ENCODE measurements around the gene ENGASE. TPM values are rescaled to one million over a fixed set of nuclear protein-coding genes. Genes with fewer than 3 reads are reported as not detected.

ENGASE gene
- total RNA-seq, 4 donors from 2014 or later = 29.9 to 64.8 (median 57.1) TPM

- no peak overlapping the region for H3K27ac ChIP-seq
- H3K27me3 ChIP-seq = no peaks in the 10 kb centered on the region
- H3K36me3 ChIP-seq = no peaks in the 10 kb centered on the region
- TF ChIP-seq POLR2A (IDR thresholded peaks at IDR 0.05) (no peak), CTCF (IDR thresholded peaks at IDR 0.05) (no peak), EP300 (IDR thresholded peaks at IDR 0.05) (no peak)
- DNase-seq (ENCODE audit: low spot score in 2 of 2) = no peak
- H3K9me3 ChIP-seq = no peaks in the 10 kb centered on the region
- 92 to 94% methylated on average over 11 of the region's 11 CpGs for WGBS, 2 donors
- peaks cover 0 to 42% (median 3%) of the 10 kb centered on the region in 4 donors for H3K4me1 ChIP-seq
- H3K4me3 ChIP-seq = no peak overlapping the region
Observed at GRCh38 chr17:79044462-79044861, 30.2 kb upstream of the ENGASE start.

GRCh38 chr17:79045001-79045729, 29.5 kb upstream of the ENGASE start:
- Histone ChIP-seq H3K27me3 (no peaks in the 10 kb centered on the region), H3K4me1 (peaks cover 0 to 41% (median 3%) of the 10 kb centered on the region in 4 donors), H3K27ac (no peak overlapping the region), H3K36me3 (peaks cover 0 to 6% (median 0%) of the 10 kb centered on the region in 3 donors), H3K9me3 (no peaks in the 10 kb centered on the region), H3K4me3 (no peak overlapping the region)
- WGBS, 2 donors = 75 to 77% methylated on average over 15 of the region's 15 CpGs
- no peak for TF ChIP-seq EP300 (IDR thresholded peaks at IDR 0.05)
- TF ChIP-seq CTCF (IDR thresholded peaks at IDR 0.05) = no peak
- no peak for TF ChIP-seq POLR2A (IDR thresholded peaks at IDR 0.05)
- DNase-seq (ENCODE audit: low spot score in 2 of 2) = no peak

DNA sequence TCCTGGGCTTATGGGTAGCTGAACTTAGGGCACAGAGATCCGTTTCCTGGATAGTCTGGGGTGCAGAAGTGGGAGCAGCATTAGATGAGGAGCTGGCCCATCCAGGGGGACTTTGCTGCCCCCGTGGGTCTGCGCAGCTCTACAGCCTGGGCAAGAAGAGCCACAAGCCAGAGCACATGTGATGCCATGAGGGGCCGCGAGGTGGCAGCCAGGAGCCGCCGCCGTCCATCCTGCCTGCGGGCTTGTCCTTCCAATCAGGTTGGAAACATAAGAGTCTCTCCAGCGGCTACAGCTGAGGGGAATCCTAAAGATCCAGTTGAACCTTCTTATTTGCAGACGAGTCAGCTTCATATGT, 28.8 kb upstream of the ENGASE start:
- Histone ChIP-seq H3K9me3 (no peaks in the 10 kb centered on the region), H3K27me3 (no peaks in the 10 kb centered on the region), H3K27ac (peak overlapping the region in 2 of 4 donors; percentile 13 to 63), H3K36me3 (peaks cover 0 to 6% (median 0%) of the 10 kb centered on the region in 3 donors), H3K4me1 (peaks cover 0 to 41% (median 3%) of the 10 kb centered on the region in 4 donors), H3K4me3 (no peak overlapping the region)
- WGBS, 2 donors = 3% methylated on average over 11 of the region's 11 CpGs
- no peak for TF ChIP-seq EP300 (IDR thresholded peaks at IDR 0.05)
- peak; percentile 92 to 98 (median 95) for TF ChIP-seq CTCF (IDR thresholded peaks at IDR 0.05)
- peak; percentile 60 to 76 for DNase-seq (ENCODE audit: low spot score in 2 of 2)

DNA sequence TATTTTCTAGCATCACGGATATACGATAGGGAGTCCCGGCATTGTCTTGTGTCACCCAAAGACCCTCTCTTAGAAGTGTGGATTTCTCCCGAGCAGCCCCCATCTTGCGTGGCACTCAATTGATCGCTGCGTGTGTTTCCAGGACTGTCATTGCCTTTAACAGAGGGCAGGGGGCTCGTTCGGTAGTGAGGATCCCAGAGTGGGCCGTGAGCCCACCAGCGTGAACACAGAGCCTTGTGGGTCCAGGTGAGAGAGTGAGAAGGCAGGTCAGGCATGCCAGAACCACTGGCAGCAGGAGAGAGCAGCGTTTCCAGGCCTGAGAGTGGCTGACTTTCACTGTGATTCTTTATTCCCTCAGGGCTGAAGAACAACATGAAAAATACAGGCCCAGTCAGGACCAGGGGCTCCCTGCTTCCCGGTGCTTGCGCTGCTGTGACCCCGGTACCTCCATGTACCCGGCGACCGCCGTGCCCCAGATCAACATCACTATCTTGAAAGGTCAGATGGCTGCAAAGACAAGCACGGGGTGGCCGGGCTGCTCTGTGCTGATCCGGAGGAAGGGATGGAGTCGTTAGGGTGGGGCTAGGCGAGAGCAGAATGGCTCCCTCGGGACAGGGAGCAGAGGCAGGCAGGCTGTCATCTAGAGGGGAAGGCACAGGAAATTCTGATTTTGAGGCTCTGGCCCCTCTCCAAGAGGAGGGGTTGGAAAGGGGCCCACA, 28.3 kb upstream of the ENGASE start:
- Histone ChIP-seq H3K9me3 (no peaks in the 10 kb centered on the region), H3K27me3 (no peaks in the 10 kb centered on the region), H3K27ac (peak overlapping the region in 2 of 4 donors; percentile 13 to 63), H3K36me3 (peaks cover 0 to 6% (median 0%) of the 10 kb centered on the region in 3 donors), H3K4me3 (no peak overlapping the region), H3K4me1 (peaks cover 0 to 41% (median 3%) of the 10 kb centered on the region in 4 donors)
- 43 to 56% methylated on average over 25 of the region's 25 CpGs for WGBS, 2 donors
- no peak for DNase-seq (ENCODE audit: low spot score in 2 of 2)
- TF ChIP-seq EP300 (IDR thresholded peaks at IDR 0.05) (no peak), POLR2A (IDR thresholded peaks at IDR 0.05) (no peak), CTCF (IDR thresholded peaks at IDR 0.05) (no peak)

DNA sequence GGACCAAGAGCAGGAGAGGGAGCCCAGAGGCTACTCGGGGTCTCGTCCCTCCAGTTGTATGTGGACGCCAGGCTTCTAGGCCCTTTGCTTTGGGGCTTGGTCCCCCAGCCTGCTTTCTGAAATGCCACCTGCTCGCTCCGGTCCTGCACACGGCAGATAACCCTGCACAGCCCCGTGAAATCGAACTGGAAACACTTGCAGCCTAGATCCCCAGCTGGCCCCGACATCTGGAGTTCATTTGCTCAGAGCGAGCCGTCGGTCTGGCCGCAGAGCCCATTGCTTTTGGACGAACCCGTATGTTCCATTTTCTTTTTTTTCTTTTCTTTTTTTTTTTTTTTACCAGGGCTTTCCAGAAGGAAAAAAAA, 27.7 kb upstream of the ENGASE start:
- Histone ChIP-seq H3K4me1 (peaks cover 0 to 40% (median 3%) of the 10 kb centered on the region in 4 donors), H3K27me3 (no peaks in the 10 kb centered on the region), H3K4me3 (no peak overlapping the region), H3K36me3 (peaks cover 0 to 6% (median 0%) of the 10 kb centered on the region in 3 donors), H3K9me3 (no peaks in the 10 kb centered on the region), H3K27ac (peak overlapping the region in 2 of 4 donors; percentile 34 to 63)
- TF ChIP-seq EP300 (IDR thresholded peaks at IDR 0.05) = peak in 1 of 2 donors; percentile 15
- no peak for TF ChIP-seq POLR2A (IDR thresholded peaks at IDR 0.05)
- TF ChIP-seq CTCF (IDR thresholded peaks at IDR 0.05) = no peak
- WGBS, 2 donors = 50% methylated on average over 15 of the region's 15 CpGs
- no peak for DNase-seq (ENCODE audit: low spot score in 2 of 2)

Data from tibial nerve (tissue), 4 donors.